HUES48 (cell line): ENCODE data around the gene RLF.
"Not testable (repeated sequence)": the region's sequence is repeated elsewhere in the genome, so short reads cannot be mapped to it uniquely, and the experiment has no call there.

Experiments used
- H3K27ac ChIP-seq: one replicate; pipeline ENCODE4 v1.7.0; 2013; ENCODE audit warnings: low read depth, low read length, inconsistent platforms
- H3K27me3 ChIP-seq: 2 replicates; pipeline ENCODE4 v1.6.1; 2013; ENCODE audit warnings: mild to moderate bottlenecking, low read length; ENCODE audit not compliant: control insufficient read depth, insufficient read depth
- H3K36me3 ChIP-seq: 2 replicates; pipeline ENCODE4 v1.6.1; 2013; ENCODE audit warnings: low read length; ENCODE audit not compliant: control insufficient read depth, insufficient read depth
- H3K4me1 ChIP-seq: 2 replicates; pipeline ENCODE4 v1.6.1; 2013; ENCODE audit warnings: mild to moderate bottlenecking, low read length; ENCODE audit not compliant: control insufficient read depth, insufficient read depth
- H3K4me3 ChIP-seq: 2 replicates; pipeline ENCODE4 v1.5.1; 2013; ENCODE audit warnings: mild to moderate bottlenecking, low read depth, low read length
- H3K9ac ChIP-seq: 2 replicates; pipeline ENCODE4 v1.6.1; 2013; ENCODE audit warnings: mild to moderate bottlenecking, low read depth, low read length, moderate library complexity
- H3K9me3 ChIP-seq: 2 replicates; pipeline ENCODE4 v1.6.1; 2013; ENCODE audit warnings: low read length; ENCODE audit not compliant: control insufficient read depth, insufficient read depth

The RLF gene

GRCh38 chr1:40174788-40175187 lies 13.6 kb downstream of the RLF start:
- Histone ChIP-seq H3K27me3 (no peaks in the 10 kb centered on the region), H3K9ac (no peak overlapping the region), H3K27ac (no peak overlapping the region), H3K4me1 (no peaks in the 10 kb centered on the region), H3K36me3 (no peaks in the 10 kb centered on the region), H3K4me3 (no peak overlapping the region), H3K9me3 (no peaks in the 10 kb centered on the region)

GRCh38 chr1:40176989-40177388 lies 15.8 kb downstream of the RLF start:
- H3K9me3 ChIP-seq, H3K27ac ChIP-seq, H3K27me3 ChIP-seq, H3K4me1 ChIP-seq, H3K9ac ChIP-seq, H3K4me3 ChIP-seq, H3K36me3 ChIP-seq: not testable (repeated sequence)

- Histone ChIP-seq H3K27ac (no peak overlapping the region), H3K4me3 (no peak overlapping the region), H3K9ac (no peak overlapping the region), H3K4me1 (peaks cover 6% of the 10 kb centered on the region; the same call in 1 of the 2 replicates), H3K27me3 (no peaks in the 10 kb centered on the region), H3K9me3 (no peaks in the 10 kb centered on the region), H3K36me3 (no peaks in the 10 kb centered on the region)
These were observed 17.0 kb downstream of the RLF start for GRCh38 chr1:40178200-40178599.

- Histone ChIP-seq H3K9me3 (no peaks in the 10 kb centered on the region), H3K9ac (no peak overlapping the region), H3K4me3 (no peak overlapping the region), H3K36me3 (no peaks in the 10 kb centered on the region), H3K4me1 (peaks cover 6% of the 10 kb centered on the region; the same call in 1 of the 2 replicates), H3K27ac (no peak overlapping the region), H3K27me3 (no peaks in the 10 kb centered on the region)
These were observed 18.4 kb downstream of the RLF start for GRCh38 chr1:40179496-40180089.

GRCh38 chr1:40183055-40183710 lies 22.0 kb downstream of the RLF start:
- Histone ChIP-seq H3K27ac (no peak overlapping the region), H3K27me3 (no peaks in the 10 kb centered on the region), H3K9ac (no peak overlapping the region), H3K4me1 (peaks cover 6% of the 10 kb centered on the region; the same call in 1 of the 2 replicates), H3K4me3 (no peak overlapping the region), H3K36me3 (no peaks in the 10 kb centered on the region), H3K9me3 (no peaks in the 10 kb centered on the region)

- H3K4me1 ChIP-seq: peaks cover 6% of the 10 kb centered on the region; the same call in 1 of the 2 replicates
- H3K4me3 ChIP-seq: no peak overlapping the region
- H3K27me3 ChIP-seq: no peaks in the 10 kb centered on the region
- no peak overlapping the region for H3K27ac ChIP-seq
- H3K9ac ChIP-seq: no peak overlapping the region
- H3K9me3 ChIP-seq: no peaks in the 10 kb centered on the region
- H3K36me3 ChIP-seq: peaks cover 4% of the 10 kb centered on the region; the same call in 1 of the 2 replicates
These were observed 23.0 kb downstream of the RLF start for GRCh38 chr1:40184193-40184592.

GRCh38 chr1:40185951-40186864 lies 25.0 kb downstream of the RLF start:
- Histone ChIP-seq H3K4me3 (no peak overlapping the region), H3K27me3 (no peaks in the 10 kb centered on the region)

GRCh38 chr1:40187399-40187798 lies 26.2 kb downstream of the RLF start:
- Histone ChIP-seq H3K27me3 (no peaks in the 10 kb centered on the region), H3K27ac (no peak overlapping the region), H3K9me3 (no peaks in the 10 kb centered on the region), H3K9ac (no peak overlapping the region), H3K4me1 (peaks cover 5% of the 10 kb centered on the region; the same call in 1 of the 2 replicates), H3K36me3 (peaks cover 34% of the 10 kb centered on the region), H3K4me3 (no peak overlapping the region)

More at GRCh38 chr1:40185951-40186864, 25.0 kb downstream of the RLF start:
- no peak overlapping the region for H3K9ac ChIP-seq
- no peak overlapping the region for H3K27ac ChIP-seq
- H3K36me3 ChIP-seq: peaks cover 23% of the 10 kb centered on the region
- peaks cover 6% of the 10 kb centered on the region; the same call in 1 of the 2 replicates for H3K4me1 ChIP-seq
- no peaks in the 10 kb centered on the region for H3K9me3 ChIP-seq

- H3K4me1 ChIP-seq, H3K27ac ChIP-seq, H3K9me3 ChIP-seq, H3K4me3 ChIP-seq, H3K9ac ChIP-seq, H3K27me3 ChIP-seq: not testable (repeated sequence)
- H3K36me3 ChIP-seq: peaks cover 65% of the 10 kb centered on the region
These were observed 33.5 kb downstream of the RLF start for GRCh38 chr1:40194639-40195038.

- Histone ChIP-seq H3K4me1 (no peaks in the 10 kb centered on the region), H3K9me3 (no peaks in the 10 kb centered on the region), H3K36me3 (peaks cover 46% of the 10 kb centered on the region), H3K9ac (no peak overlapping the region), H3K4me3 (no peak overlapping the region), H3K27me3 (no peaks in the 10 kb centered on the region), H3K27ac (no peak overlapping the region)
These were observed 36.5 kb downstream of the RLF start for GRCh38 chr1:40197656-40198055.

- no peaks in the 10 kb centered on the region for H3K4me1 ChIP-seq
- no peak overlapping the region for H3K4me3 ChIP-seq
- H3K9ac ChIP-seq: no peak overlapping the region
- H3K27me3 ChIP-seq: no peaks in the 10 kb centered on the region
- H3K36me3 ChIP-seq: peaks cover 51% of the 10 kb centered on the region
- no peak overlapping the region for H3K27ac ChIP-seq
- no peaks in the 10 kb centered on the region for H3K9me3 ChIP-seq
These were observed 37.9 kb downstream of the RLF start for GRCh38 chr1:40199126-40199525.
